Right atrium auricular region (tissue), 2 donors: ENCODE data around the gene PTX3. TPM values are rescaled to one million over a fixed set of nuclear protein-coding genes. Genes with fewer than 3 reads are reported as not detected.

ENCODE experiments used
- DNase-seq: peaks from one replicate; pipeline ENCODE4 v3.0.0-alpha.2; 2019; ENCODE audit warnings: low spot score
- H3K27ac ChIP-seq, 2 donors: fragments of 200-600 bp; sonication (generic); 1 replicate in 1 of 2; 2 replicates in 1 of 2; pipeline ENCODE4 v1.5.1; 2016 to 2019
- H3K27me3 ChIP-seq, 2 donors: fragments of 200-600 bp; sonication (generic); one replicate each; pipeline versions ENCODE4 v1.5.1 to v1.6.0; 2017 to 2019
- H3K36me3 ChIP-seq: fragments of 200-600 bp; sonication (generic); one replicate; pipeline ENCODE4 v1.5.1; 2016
- H3K4me1 ChIP-seq, 2 donors: fragments of 200-600 bp; sonication (generic); one replicate each; pipeline versions ENCODE4 v1.5.1 to v1.6.0; 2017 to 2019
- H3K4me3 ChIP-seq, 2 donors: fragments of 200-600 bp; sonication (generic); 1 replicate in 1 of 2; 2 replicates in 1 of 2; pipeline ENCODE4 v1.5.1; 2017 to 2019; ENCODE audit warnings: mild to moderate bottlenecking in 1 of 2, moderate library complexity in 1 of 2
- H3K9me3 ChIP-seq, 2 donors: fragments of 200-600 bp; sonication (generic); one replicate each; pipeline ENCODE4 v1.5.1; 2019
- total RNA-seq, 2 donors: library from RNA; depleted of rRNA; stranded (reverse); fragments of >200 nt; gene quantifications; one replicate each; pipeline ENCODE4 v1.1.0, GENCODE V29; 2016
- TF ChIP-seq, protein P1 (sequence below), 2 donors: fragments of 200-600 bp; sonication (generic); IDR thresholded peaks; one replicate each; pipeline ENCODE4 v1.5.1; 2019; ENCODE audit warnings: antibody characterized with exemption in 2 of 2

PTX3 gene
- total RNA-seq, 2 donors from 2014 or later, result 0.59 to 2.6 TPM

DNA sequence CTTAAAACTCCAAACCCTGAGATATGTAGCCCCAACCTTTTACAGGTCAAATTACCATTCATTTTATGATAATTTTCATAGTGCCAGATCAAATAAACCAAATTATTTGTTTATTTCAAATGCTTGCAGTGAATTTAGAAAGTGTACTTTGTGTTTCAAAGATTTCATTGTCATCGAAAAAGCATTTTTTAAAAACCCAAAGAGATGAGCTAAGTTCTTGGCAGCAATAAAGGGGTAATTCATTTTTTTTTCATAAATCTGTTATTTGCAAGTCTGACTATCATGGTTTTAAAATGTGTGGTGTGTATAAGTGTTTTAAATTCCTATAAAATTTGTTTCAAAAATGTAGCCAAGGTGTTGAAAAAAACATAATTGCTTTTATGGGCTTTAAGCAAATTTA is 17.2 kb downstream of the PTX3 start:
- H3K36me3 ChIP-seq, result no peaks in the 10 kb centered on the region
- no peaks in the 10 kb centered on the region for H3K27me3 ChIP-seq
- no peak overlapping the region for H3K27ac ChIP-seq
- H3K4me1 ChIP-seq, result no peaks in the 10 kb centered on the region
- DNase-seq, result no peak
- TF ChIP-seq, protein P1, sequence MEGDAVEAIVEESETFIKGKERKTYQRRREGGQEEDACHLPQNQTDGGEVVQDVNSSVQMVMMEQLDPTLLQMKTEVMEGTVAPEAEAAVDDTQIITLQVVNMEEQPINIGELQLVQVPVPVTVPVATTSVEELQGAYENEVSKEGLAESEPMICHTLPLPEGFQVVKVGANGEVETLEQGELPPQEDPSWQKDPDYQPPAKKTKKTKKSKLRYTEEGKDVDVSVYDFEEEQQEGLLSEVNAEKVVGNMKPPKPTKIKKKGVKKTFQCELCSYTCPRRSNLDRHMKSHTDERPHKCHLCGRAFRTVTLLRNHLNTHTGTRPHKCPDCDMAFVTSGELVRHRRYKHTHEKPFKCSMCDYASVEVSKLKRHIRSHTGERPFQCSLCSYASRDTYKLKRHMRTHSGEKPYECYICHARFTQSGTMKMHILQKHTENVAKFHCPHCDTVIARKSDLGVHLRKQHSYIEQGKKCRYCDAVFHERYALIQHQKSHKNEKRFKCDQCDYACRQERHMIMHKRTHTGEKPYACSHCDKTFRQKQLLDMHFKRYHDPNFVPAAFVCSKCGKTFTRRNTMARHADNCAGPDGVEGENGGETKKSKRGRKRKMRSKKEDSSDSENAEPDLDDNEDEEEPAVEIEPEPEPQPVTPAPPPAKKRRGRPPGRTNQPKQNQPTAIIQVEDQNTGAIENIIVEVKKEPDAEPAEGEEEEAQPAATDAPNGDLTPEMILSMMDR (IDR thresholded peaks at IDR 0.05), result no peak
- no peaks in the 10 kb centered on the region for H3K9me3 ChIP-seq
- no peak overlapping the region for H3K4me3 ChIP-seq

DNA sequence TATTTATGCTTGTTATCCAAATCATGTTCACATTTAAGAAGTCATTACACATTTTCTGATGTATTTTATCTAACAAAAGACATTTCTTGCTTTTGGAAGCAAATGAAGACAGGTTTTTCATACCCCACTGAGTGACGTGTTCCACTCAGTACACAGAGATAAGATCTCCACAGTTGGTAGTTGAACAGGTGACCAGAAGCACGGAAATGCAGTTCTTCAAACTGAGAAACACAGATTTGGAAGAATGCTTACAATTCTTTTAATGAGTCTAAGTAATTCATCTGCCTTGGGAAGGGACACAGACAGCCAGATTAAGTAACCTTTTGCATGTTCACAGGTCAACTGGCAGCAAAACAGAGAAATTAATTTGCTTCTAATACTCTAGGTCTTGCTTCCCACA is 23.1 kb downstream of the PTX3 start:
- Histone ChIP-seq H3K4me1 (no peaks in the 10 kb centered on the region), H3K27ac (no peak overlapping the region), H3K27me3 (no peaks in the 10 kb centered on the region), H3K36me3 (no peaks in the 10 kb centered on the region), H3K4me3 (no peak overlapping the region), H3K9me3 (no peaks in the 10 kb centered on the region)
- TF ChIP-seq, protein P1 (IDR thresholded peaks at IDR 0.05), result no peak
- DNase-seq, result no peak

DNA sequence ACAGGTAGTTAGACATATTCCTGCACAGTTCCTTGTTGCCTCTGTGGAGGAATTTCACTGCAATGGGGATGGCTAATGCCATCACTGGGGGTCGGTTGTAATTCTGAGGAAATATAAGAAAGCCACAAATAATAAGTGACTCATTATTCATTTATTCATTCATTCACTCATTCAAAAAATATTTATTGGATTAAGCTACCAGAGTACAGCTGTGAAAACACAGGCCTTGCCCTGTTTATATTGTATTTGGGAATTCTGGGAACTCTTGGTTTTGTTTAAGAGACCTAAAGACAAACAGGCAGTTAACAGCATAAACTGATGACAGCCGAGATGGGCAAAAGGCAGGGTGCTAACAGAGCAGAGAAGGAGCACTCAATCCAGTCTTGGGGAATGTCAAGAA is 23.6 kb downstream of the PTX3 start:
- no peaks in the 10 kb centered on the region for H3K27me3 ChIP-seq
- DNase-seq, result no peak
- no peaks in the 10 kb centered on the region for H3K9me3 ChIP-seq
- TF ChIP-seq, protein P1 (IDR thresholded peaks at IDR 0.05), result no peak
- no peak overlapping the region for H3K27ac ChIP-seq
- H3K4me3 ChIP-seq, result no peak overlapping the region
- no peaks in the 10 kb centered on the region for H3K36me3 ChIP-seq
- no peaks in the 10 kb centered on the region for H3K4me1 ChIP-seq

DNA sequence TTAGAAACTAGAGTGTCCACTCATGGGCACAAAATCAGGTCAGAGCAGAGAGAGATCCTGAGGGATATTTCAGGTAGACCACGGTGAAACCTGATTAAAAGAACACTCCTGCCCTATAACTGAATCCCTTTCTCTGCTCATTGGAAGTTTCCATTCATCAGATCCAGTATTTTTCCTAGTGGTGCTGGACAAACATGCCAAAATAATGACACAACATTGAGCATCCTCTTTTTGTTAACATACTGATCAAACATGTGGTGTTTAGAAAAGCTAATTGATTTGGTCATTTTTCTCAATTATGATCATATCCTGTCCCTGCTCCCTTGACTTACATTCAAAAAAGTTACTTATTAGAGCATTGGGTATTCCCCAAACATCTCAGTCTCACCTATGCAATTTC is 27.2 kb downstream of the PTX3 start:
- Histone ChIP-seq H3K4me1 (no peaks in the 10 kb centered on the region), H3K27ac (no peak overlapping the region), H3K9me3 (no peaks in the 10 kb centered on the region), H3K27me3 (no peaks in the 10 kb centered on the region), H3K4me3 (no peak overlapping the region), H3K36me3 (no peaks in the 10 kb centered on the region)
- TF ChIP-seq, protein P1 (IDR thresholded peaks at IDR 0.05), result no peak
- DNase-seq, result no peak

DNA sequence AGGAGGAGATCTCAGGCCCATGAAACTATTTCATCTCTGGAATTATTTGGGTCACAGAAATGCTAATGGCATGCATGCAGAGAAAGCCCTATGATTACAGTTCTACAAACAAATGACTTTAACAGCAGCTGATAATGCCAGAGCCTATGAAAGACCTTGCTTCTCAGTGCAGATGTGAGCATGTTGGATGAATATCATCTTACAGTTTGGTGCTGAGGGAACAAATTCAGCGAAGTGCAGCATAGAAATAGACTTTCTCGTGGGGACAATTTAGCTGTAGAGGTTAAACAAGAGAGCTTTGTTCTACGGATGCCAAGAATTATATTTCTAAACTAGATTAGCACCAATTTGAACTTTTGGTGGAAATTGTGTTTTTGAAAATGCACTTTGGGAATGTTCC is 27.7 kb downstream of the PTX3 start:
- H3K4me1 ChIP-seq, result no peaks in the 10 kb centered on the region
- no peak for DNase-seq
- no peaks in the 10 kb centered on the region for H3K36me3 ChIP-seq
- H3K27ac ChIP-seq, result no peak overlapping the region
- TF ChIP-seq, protein P1 (IDR thresholded peaks at IDR 0.05), result no peak
- no peaks in the 10 kb centered on the region for H3K9me3 ChIP-seq
- H3K27me3 ChIP-seq, result no peaks in the 10 kb centered on the region
- H3K4me3 ChIP-seq, result no peak overlapping the region

DNA sequence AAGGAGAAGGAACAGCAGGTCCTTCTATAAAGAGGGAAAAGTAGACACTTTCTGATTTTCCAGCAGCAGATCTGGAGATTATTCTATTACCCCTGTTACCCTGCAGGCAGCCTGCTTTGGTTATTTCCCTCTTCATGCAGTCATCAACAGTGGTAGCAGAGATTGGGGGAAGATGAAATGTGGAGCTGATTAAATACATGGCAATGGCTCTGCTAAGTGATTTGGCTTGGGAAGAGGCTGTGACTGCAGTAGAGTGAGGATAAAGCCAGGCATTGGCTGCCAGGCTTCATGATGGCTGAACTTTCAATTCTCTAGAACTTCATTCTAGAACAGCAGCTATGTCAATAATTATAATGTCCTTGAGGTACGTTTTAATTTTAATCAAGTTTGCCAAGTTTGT is 29.1 kb downstream of the PTX3 start:
- Histone ChIP-seq H3K27me3 (no peaks in the 10 kb centered on the region), H3K27ac (no peak overlapping the region), H3K36me3 (no peaks in the 10 kb centered on the region), H3K4me1 (no peaks in the 10 kb centered on the region), H3K4me3 (no peak overlapping the region), H3K9me3 (no peaks in the 10 kb centered on the region)
- no peak for DNase-seq
- TF ChIP-seq, protein P1 (IDR thresholded peaks at IDR 0.05), result no peak
